Retina (tissue), 1 donor: ENCODE results near the gene FSCN2.

Source experiments
- DNase-seq: peaks from one replicate; pipeline ENCODE4 v3.0.0-alpha.2; 2016

Gene FSCN2

DNA sequence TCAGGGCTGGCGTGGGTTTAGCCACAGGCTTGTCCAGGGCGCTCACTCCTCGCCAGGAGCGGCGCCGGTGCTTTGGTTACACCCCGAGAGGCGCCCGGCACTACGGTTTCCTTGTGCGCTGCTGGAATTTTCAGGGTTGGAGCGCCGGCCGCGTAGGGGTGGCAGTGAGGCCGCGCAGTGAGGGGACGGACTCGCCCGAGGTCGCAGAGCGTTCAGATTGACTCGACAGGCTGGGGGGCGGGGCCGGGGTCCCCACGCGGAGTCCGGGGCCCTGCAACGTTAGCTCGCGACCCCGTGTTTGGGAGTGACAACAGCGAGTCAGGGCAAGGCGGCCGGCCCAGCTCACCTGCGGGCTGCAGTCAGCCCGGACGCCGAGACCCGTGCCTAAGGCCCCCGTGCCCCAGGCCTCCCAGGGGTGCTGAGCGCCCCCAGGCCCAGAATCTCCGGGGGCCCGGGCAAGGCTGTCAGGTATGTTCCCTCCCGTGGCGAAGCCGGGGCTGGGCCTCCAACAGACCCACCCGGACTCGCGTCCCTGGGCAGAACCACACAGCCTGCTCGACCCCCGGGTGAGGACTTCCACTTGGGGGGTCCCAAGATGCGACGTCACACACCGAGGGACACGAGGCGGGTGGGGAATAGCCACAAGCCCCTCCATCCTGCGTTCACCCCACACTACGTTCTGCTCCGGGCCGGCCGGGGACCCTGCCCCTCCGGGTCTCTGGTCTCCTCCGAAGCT, 14.3 kb upstream of the FSCN2 start:
- DNase-seq = peak; percentile 90

DNA sequence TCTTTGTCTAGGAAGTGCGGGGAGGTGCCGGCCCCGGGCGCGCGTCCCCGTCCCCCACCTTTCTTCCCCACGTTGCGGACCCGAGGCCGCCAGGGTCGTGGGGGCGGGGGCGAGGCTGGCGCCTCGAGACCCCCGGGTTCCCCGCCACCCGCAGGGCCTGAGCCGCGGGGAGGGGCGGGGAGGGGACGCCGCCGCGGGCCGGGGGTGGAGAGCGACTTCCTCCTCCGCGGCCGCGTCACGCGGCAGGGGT, 13.8 kb upstream of the FSCN2 start:
- no peak for DNase-seq

GRCh38 chr17:81514739-81515529, 13.2 kb upstream of the FSCN2 start:
- DNase-seq = peak; percentile 78

DNA sequence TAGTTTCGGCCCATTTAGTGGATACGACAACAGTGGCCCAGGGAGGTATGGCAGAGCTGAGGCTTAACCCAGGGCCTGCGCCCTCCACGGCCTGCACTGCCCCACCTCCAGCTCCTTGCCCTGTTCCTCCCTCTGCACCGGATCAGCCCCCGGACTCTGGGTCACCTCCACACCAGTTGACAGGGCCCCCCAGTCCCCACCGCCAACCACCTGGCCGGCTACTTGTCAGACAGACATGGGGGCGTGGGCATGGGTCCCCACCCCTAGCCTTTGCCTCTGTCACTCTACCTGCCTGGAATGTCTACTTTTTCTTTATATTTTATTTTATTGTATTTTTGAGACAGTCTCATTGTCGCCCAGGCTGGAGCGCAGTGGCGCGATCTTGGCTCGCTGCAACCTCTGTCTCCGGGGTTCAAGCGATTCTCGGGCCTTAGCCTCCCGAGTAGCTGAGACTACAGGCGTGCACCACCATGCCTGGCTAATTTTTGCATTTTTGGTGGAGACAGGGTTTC, 12.6 kb upstream of the FSCN2 start:
- DNase-seq = no peak

DNA sequence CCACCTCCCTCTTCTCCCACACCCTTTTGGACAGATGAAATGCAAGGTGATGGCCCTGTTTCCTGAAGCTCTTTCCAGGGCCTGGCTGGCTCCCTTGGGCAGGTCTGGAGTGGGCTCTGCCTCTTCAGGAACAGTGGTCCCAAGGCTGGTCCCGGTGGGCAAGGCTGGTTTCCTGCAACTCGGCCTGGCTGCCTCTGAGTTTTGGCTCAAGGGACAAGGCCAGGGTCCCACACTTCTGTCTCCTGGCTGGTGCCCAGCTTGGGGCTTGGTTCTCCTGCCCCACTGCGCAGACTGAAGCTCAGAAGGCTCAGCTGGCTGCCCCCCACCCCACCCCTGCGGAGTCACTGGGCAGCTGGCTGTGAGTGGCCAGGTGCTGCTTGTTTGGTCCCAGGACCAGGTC, 11.7 kb upstream of the FSCN2 start:
- no peak for DNase-seq

- no peak for DNase-seq
Observed at GRCh38 chr17:81517009-81517338, 11.2 kb upstream of the FSCN2 start.

DNA sequence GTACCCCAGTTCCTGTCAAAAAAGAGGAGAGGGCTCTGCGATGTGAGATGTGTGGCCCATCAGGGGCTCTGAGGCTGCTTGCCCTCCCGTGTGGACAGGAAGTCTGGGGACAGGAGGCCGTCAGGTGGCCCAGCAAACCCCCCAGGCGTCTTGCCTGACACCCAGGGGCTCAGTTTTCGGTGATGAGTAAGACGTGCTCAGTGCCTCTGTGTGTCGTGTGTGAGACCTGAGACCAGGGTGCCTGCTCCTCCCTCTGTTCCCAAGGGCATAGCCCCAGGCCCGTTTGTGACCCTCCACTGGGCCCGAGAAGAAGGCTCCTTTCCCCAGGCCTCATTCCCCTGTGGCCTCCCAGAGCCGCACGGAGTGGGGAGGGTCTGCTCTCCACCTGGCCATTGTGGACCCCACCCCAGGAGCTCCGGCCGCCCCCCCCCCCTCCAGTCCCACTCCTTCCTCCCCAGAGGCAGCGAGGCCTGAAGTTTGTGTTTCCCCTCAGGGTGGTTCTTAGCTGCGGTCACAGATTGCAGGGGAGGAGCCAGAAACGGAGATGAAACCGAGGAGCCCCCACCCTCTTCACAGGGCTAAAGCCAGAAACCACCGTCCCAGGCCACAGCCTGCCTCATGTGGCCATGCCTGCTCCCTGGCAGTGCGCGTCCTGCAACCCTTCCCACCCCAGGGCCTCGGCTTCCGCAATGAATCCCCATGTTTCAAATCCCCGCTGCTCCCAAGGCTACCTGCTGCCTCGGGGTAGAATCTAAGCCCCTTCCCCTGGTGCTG, 10.7 kb upstream of the FSCN2 start:
- DNase-seq = no peak

DNA sequence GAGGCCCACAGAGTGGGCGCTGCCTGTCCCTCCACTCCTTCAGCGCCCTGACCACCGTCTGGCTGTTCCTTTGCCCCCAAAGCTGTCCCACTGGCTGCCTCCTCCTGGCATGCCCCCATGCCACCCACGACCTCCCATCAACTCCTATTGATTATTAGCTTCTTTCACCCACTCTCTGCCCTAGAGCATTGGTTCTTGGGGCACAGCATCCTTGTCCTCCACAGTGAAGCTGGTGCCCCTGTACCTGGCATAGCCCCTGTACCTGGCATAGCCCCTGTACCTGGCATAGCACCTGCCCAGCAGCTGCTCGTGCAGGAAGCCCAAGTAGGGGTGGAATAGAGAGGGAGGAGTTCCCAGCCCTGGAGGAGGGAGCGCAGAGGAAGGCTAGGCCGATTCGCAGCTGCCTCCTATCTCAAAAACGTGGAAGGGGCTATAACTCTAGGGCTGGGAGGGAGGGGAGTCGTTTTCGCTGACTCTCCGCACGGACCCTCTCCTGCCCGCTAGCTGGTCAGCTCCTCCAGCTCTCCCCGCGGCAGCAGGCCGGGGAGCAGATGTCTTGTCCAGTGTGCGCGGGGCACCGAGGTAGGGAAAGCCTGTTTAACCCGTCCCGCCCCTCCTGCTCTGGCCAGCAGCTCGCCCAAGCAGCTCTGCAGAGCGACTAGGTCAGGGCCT, 9.9 kb upstream of the FSCN2 start:
- DNase-seq = peak; percentile 68

DNA sequence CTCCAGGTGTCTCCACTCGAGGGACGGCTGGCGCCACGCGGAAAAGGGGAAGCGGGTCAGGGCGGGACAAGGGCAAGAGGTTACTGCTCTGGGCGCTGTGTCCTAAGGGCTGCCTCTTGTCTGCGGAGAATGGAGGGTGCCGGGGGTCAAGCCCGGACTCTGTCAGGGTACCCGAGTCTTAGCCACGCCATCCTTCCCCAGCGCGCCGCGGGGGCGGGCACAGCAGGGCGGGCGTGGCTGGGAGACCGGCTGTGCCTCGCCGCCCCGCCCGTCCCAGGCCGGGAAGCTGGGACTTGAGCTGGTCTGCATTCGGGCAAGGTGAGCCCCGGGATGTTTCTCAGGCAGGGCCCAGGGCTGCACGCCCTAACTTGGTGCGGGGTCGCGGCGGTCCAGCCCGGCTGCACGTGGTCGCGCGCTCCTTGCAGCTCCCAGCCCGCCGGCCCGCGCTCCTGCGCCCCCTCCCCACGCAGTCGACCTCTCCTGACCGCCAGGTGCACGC, 9.3 kb upstream of the FSCN2 start:
- DNase-seq = no peak

- peak; percentile 58 for DNase-seq
Observed at GRCh38 chr17:81519284-81520020, 8.7 kb upstream of the FSCN2 start.

DNA sequence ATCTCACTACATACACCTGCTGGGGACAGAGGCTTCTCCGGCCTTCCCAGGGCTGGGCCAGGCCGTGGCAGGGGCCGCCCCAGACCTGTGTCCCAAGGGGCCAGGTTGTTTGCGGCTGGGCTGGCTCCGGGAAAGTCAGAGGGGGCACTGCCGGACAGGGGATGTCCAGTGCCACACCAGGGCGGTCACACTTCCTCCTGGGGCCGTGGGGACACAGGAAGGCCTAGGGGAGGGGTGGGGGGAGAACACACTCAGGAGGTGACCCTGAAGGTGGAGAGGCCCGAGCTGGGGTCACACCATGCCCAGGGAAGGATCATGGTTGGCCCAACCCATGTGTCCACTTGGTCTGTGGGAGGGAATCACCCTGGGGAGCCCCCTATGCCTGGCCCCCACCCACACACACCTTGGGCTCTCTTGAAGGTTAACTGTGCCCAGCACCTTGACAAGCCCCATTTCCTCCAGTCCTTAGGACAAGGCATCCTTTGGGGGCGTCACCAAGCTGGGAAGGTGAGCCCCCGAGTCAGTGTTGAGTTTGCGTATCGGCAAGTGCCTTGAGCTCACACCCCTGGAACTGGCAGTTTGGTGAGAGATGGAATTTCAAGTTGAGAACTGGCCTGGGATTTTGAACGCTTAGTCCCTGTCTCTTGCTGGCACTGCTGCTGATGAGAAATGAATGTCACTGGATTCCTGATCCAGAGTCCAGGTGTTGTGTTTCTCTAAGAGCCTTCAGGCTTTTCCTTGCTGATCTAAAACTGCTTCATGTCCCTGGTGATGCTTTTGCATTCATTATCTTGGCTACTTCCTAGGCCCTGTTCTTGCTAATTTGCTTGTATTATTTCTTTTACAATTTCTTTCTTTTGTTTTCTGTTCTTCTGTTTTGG, 7.9 kb upstream of the FSCN2 start:
- no peak for DNase-seq

DNA sequence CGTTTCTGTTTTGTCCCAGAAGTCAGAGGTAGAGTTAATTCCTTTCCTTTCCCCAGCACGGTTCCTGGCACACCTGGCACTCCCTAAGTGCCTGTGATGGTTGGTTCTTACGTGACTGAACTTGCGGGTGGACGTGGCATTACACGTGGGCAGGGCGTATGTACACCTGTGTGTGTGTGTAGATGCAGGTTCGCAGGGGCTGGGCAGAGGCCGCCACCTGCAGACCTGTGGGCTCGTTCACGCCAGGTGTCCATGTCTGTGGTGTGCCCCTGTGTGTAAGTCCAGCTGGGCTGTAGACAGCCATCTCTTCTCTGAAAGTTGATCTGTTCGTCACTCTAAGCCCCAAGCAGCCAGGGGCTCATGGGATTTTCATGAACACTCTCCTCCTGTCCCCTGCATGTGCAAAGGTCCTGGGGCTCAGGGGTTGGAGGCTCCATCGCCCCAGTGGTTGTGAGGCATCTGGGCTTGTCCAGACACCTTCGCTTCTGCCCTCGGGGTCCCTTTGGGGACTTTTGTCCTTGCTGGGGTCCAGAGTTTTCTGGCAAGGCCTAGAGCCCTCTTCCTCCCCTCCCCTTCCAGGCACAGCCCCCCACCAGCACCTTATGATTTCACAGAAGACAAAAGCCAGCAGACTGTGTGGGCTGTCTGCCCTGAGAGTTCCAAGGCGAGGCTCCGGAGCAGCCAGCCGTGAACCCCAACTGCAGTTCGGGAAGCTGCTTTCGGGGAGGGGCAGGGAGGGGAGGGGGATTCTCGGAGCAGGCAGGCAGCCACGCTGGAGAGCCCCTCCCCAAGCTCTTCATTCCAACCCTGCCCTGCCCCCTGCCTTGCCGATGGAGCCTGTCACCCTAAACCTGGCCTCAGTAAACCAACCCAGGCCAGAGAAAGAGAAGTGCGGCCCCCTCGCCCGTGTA, 5.4 kb upstream of the FSCN2 start:
- DNase-seq = peak; percentile 83

DNA sequence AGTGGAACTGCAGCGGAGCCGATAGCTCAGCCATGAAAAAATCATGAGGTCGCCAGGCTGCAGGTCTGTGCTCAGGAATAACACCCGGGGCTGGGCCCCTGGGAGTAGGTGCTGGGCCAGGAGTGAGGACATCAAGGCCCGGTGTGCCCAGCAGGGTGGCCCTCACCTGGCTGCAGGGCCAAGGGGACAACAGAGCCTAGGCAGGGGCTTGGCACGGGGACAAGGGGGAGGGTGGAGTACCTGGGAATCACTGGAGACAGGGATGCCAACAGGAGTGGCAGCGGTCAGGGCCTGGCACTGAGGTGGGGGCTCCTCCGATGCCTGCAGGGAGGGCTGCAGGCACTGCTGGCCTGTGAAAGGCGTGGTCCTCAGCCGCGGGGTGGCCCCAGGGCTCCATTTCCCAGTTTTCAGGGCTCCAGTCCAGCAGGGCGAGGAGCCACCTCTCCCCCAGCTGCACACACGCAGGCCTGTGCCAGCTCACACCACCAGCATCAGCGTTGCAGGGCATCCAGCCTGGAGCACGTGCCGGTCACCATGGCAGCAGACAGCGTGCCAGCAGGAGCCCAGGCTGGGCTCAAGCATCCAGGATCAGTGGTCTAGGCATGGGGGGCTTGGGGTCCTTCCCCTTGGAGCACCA, 4.7 kb upstream of the FSCN2 start:
- DNase-seq = peak; percentile 73

GRCh38 chr17:81524039-81524864, 3.9 kb upstream of the FSCN2 start:
- DNase-seq = no peak

- no peak for DNase-seq
Observed at GRCh38 chr17:81524865-81525159, 3.4 kb upstream of the FSCN2 start.

GRCh38 chr17:81526662-81527571, 1.3 kb upstream of the FSCN2 start:
- DNase-seq = no peak

GRCh38 chr17:81528384-81528650, 140 bp downstream of the FSCN2 start:
- DNase-seq = no peak
